ENCODE data around the gene DOCK11. TPM values are rescaled to one million over a fixed set of nuclear protein-coding genes. Genes with fewer than 3 reads are reported as not detected.

Gene DOCK11
- total RNA-seq, 1 experiment from 2014 or later, result 13.1 TPM

DNA sequence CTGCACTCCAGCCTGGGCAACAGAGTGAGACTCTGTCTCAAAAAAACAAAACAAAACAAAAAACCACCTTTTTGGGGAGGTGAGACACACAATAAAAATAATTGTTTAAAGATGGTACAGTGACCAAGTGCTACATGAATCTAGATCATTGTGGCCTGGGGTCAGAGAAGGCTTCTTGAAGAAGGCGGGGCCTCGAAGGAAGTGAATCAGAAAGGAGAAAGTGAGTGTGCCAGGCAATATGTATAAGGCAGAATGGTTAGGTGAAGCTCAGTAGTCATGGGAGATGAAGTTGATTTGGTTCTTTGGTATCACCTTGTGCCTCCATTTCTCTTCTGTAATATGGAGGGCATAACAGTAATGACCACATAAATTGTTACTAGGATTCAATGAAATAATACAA is 58.9 kb downstream of the DOCK11 start:
- H3K27me3 Mint-ChIP-seq (ENCODE audit: low read depth), result no peaks in the 10 kb centered on the region
- ChIA-PET POLR2A (no interaction called here), CTCF (no interaction called here)
- no peak for TF ChIP-seq NFE2L1 (CRISPR knock-in tag; IDR thresholded peaks at IDR 0.05)
- no peak for TF ChIP-seq ZNF263 (CRISPR knock-in tag; IDR thresholded peaks at IDR 0.05; ENCODE audit: low read depth)
- TF ChIP-seq, protein P1, sequence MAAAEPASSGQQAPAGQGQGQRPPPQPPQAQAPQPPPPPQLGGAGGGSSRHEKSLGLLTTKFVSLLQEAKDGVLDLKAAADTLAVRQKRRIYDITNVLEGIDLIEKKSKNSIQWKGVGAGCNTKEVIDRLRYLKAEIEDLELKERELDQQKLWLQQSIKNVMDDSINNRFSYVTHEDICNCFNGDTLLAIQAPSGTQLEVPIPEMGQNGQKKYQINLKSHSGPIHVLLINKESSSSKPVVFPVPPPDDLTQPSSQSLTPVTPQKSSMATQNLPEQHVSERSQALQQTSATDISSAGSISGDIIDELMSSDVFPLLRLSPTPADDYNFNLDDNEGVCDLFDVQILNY (CRISPR knock-in tag; IDR thresholded peaks at IDR 0.05), result no peak
- no peak for TF ChIP-seq RELA (CRISPR knock-in tag; IDR thresholded peaks at IDR 0.05; ENCODE audit: borderline replicate concordance)
- no peak for TF ChIP-seq MXD4 (CRISPR knock-in tag; IDR thresholded peaks at IDR 0.05; ENCODE audit: borderline replicate concordance)
- TF ChIP-seq, protein P2, sequence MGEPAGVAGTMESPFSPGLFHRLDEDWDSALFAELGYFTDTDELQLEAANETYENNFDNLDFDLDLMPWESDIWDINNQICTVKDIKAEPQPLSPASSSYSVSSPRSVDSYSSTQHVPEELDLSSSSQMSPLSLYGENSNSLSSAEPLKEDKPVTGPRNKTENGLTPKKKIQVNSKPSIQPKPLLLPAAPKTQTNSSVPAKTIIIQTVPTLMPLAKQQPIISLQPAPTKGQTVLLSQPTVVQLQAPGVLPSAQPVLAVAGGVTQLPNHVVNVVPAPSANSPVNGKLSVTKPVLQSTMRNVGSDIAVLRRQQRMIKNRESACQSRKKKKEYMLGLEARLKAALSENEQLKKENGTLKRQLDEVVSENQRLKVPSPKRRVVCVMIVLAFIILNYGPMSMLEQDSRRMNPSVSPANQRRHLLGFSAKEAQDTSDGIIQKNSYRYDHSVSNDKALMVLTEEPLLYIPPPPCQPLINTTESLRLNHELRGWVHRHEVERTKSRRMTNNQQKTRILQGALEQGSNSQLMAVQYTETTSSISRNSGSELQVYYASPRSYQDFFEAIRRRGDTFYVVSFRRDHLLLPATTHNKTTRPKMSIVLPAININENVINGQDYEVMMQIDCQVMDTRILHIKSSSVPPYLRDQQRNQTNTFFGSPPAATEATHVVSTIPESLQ (CRISPR knock-in tag; IDR thresholded peaks at IDR 0.05), result no peak
- TF ChIP-seq, protein P3, sequence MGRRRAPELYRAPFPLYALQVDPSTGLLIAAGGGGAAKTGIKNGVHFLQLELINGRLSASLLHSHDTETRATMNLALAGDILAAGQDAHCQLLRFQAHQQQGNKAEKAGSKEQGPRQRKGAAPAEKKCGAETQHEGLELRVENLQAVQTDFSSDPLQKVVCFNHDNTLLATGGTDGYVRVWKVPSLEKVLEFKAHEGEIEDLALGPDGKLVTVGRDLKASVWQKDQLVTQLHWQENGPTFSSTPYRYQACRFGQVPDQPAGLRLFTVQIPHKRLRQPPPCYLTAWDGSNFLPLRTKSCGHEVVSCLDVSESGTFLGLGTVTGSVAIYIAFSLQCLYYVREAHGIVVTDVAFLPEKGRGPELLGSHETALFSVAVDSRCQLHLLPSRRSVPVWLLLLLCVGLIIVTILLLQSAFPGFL (CRISPR knock-in tag; IDR thresholded peaks at IDR 0.05; ENCODE audit: borderline replicate concordance), result no peak
- TF ChIP-seq, protein P4, sequence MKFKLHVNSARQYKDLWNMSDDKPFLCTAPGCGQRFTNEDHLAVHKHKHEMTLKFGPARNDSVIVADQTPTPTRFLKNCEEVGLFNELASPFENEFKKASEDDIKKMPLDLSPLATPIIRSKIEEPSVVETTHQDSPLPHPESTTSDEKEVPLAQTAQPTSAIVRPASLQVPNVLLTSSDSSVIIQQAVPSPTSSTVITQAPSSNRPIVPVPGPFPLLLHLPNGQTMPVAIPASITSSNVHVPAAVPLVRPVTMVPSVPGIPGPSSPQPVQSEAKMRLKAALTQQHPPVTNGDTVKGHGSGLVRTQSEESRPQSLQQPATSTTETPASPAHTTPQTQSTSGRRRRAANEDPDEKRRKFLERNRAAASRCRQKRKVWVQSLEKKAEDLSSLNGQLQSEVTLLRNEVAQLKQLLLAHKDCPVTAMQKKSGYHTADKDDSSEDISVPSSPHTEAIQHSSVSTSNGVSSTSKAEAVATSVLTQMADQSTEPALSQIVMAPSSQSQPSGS (CRISPR knock-in tag; IDR thresholded peaks at IDR 0.05; ENCODE audit: borderline replicate concordance, low read depth), result no peak
- TF ChIP-seq, protein P5, sequence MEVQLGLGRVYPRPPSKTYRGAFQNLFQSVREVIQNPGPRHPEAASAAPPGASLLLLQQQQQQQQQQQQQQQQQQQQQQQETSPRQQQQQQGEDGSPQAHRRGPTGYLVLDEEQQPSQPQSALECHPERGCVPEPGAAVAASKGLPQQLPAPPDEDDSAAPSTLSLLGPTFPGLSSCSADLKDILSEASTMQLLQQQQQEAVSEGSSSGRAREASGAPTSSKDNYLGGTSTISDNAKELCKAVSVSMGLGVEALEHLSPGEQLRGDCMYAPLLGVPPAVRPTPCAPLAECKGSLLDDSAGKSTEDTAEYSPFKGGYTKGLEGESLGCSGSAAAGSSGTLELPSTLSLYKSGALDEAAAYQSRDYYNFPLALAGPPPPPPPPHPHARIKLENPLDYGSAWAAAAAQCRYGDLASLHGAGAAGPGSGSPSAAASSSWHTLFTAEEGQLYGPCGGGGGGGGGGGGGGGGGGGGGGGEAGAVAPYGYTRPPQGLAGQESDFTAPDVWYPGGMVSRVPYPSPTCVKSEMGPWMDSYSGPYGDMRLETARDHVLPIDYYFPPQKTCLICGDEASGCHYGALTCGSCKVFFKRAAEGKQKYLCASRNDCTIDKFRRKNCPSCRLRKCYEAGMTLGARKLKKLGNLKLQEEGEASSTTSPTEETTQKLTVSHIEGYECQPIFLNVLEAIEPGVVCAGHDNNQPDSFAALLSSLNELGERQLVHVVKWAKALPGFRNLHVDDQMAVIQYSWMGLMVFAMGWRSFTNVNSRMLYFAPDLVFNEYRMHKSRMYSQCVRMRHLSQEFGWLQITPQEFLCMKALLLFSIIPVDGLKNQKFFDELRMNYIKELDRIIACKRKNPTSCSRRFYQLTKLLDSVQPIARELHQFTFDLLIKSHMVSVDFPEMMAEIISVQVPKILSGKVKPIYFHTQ (CRISPR knock-in tag; IDR thresholded peaks at IDR 0.05), result no peak
- TF ChIP-seq NR3C1 (CRISPR knock-in tag; conservative IDR thresholded peaks at IDR 0.05; ENCODE audit: low read depth), result no peak
- TF ChIP-seq JAZF1 (CRISPR knock-in tag; IDR thresholded peaks at IDR 0.05), result no peak
- TF ChIP-seq, protein P6, sequence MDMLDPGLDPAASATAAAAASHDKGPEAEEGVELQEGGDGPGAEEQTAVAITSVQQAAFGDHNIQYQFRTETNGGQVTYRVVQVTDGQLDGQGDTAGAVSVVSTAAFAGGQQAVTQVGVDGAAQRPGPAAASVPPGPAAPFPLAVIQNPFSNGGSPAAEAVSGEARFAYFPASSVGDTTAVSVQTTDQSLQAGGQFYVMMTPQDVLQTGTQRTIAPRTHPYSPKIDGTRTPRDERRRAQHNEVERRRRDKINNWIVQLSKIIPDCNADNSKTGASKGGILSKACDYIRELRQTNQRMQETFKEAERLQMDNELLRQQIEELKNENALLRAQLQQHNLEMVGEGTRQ (CRISPR knock-in tag; IDR thresholded peaks at IDR 0.05), result no peak
- TF ChIP-seq, protein P7, sequence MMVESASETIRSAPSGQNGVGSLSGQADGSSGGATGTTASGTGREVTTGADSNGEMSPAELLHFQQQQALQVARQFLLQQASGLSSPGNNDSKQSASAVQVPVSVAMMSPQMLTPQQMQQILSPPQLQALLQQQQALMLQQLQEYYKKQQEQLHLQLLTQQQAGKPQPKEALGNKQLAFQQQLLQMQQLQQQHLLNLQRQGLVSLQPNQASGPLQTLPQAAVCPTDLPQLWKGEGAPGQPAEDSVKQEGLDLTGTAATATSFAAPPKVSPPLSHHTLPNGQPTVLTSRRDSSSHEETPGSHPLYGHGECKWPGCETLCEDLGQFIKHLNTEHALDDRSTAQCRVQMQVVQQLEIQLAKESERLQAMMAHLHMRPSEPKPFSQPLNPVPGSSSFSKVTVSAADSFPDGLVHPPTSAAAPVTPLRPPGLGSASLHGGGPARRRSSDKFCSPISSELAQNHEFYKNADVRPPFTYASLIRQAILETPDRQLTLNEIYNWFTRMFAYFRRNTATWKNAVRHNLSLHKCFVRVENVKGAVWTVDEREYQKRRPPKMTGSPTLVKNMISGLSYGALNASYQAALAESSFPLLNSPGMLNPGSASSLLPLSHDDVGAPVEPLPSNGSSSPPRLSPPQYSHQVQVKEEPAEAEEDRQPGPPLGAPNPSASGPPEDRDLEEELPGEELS (CRISPR knock-in tag; IDR thresholded peaks at IDR 0.05), result no peak
- H3K9me3 Mint-ChIP-seq, result no peaks in the 10 kb centered on the region
- H3K36me3 Mint-ChIP-seq, result no peaks in the 10 kb centered on the region
- no peak for ATAC-seq
- H3K27ac Mint-ChIP-seq, result no peak overlapping the region
- DNase-seq (ENCODE audit: low spot score), result no peak
- H3K4me3 Mint-ChIP-seq, result no peak overlapping the region
- H3K4me1 Mint-ChIP-seq, result no peaks in the 10 kb centered on the region

DNA sequence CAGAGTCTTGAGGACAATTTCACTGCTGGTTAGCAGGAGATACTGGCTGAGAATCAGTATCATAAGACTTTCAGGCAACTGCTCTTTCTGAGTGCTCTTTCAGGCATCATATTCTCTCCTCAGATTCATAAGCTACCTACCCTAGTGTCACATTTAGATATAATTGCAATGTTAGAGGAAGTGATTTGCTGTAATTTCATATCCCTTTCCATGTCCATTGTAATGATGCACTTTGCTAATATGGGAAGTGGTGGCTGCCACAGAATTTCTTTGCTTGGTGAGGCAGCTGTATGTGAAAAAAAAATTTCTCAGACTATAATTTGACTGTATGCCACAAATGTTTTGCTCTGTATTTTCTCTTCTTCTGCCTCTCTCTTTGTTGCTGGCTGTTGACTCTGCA is 63.3 kb downstream of the DOCK11 start:
- ATAC-seq (no peak), DNase-seq (ENCODE audit: low spot score) (no peak)
- Mint-ChIP-seq H3K36me3 (peaks cover 3% of the 10 kb centered on the region; the same call in 1 of the 2 replicates), H3K9me3 (no peaks in the 10 kb centered on the region), H3K4me3 (no peak overlapping the region), H3K27me3 (ENCODE audit: low read depth) (no peaks in the 10 kb centered on the region), H3K4me1 (peaks cover 8% of the 10 kb centered on the region), H3K27ac (no peak overlapping the region)
- ChIA-PET CTCF (no interaction called here), POLR2A (no interaction called here)
- TF ChIP-seq ZNF317 (CRISPR knock-in tag; IDR thresholded peaks at IDR 0.05; ENCODE audit: borderline replicate concordance, low read depth), result no peak
- TF ChIP-seq, protein P8, sequence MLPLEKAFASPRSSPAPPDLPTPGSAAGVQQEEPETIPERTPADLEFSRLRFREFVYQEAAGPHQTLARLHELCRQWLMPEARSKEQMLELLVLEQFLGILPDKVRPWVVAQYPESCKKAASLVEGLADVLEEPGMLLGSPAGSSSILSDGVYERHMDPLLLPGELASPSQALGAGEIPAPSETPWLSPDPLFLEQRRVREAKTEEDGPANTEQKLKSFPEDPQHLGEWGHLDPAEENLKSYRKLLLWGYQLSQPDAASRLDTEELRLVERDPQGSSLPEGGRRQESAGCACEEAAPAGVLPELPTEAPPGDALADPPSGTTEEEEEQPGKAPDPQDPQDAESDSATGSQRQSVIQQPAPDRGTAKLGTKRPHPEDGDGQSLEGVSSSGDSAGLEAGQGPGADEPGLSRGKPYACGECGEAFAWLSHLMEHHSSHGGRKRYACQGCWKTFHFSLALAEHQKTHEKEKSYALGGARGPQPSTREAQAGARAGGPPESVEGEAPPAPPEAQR (CRISPR knock-in tag; IDR thresholded peaks at IDR 0.05), result no peak
- no peak for TF ChIP-seq ZNF121 (CRISPR knock-in tag; IDR thresholded peaks at IDR 0.05)
- no peak for TF ChIP-seq CREM (CRISPR knock-in tag; IDR thresholded peaks at IDR 0.05)
- no peak for TF ChIP-seq ZNF219 (CRISPR knock-in tag; IDR thresholded peaks at IDR 0.05; ENCODE audit: borderline replicate concordance)
- TF ChIP-seq ZNF396 (CRISPR knock-in tag; IDR thresholded peaks at IDR 0.05; ENCODE audit: borderline replicate concordance), result no peak
- no peak for TF ChIP-seq NR2C2 (CRISPR knock-in tag; IDR thresholded peaks at IDR 0.05)
